CD4-positive, CD25-positive, alpha-beta regulatory T cell (primary cell): ENCODE data around the gene MPG. TPM values are rescaled to one million over a fixed set of nuclear protein-coding genes. Genes with fewer than 3 reads are reported as not detected.

ENCODE experiments used
- ATAC-seq, 2 donors: fragments of 150-1000 bp; cut with Tn5 transposase; one replicate each; pipeline ENCODE4 v1.10.0; 2021; ENCODE audit warnings: low read depth in 2 of 2, moderate number of reproducible peaks in 2 of 2, moderate library complexity in 1 of 2
- DNase-seq, 3 donors: peaks; one replicate each; pipeline versions ENCODE4 v3.0.0 to v3.0.0-alpha.2; 2012 to 2022; ENCODE audit warnings: mixed read lengths in 1 of 3
- H3K27ac ChIP-seq: one replicate; pipeline ENCODE4 v1.7.0; 2013; ENCODE audit warnings: mild to moderate bottlenecking, low read length; ENCODE audit not compliant: insufficient read depth, poor library complexity, severe bottlenecking
- H3K27me3 ChIP-seq: one replicate; pipeline ENCODE4 v1.7.0; 2013; ENCODE audit warnings: low read length; ENCODE audit not compliant: control insufficient read depth, insufficient read depth
- H3K36me3 ChIP-seq: one replicate; pipeline ENCODE4 v1.7.0; 2013; ENCODE audit warnings: mild to moderate bottlenecking, low read length, moderate library complexity; ENCODE audit not compliant: control insufficient read depth, insufficient read depth
- H3K4me1 ChIP-seq: 2 replicates; pipeline ENCODE4 v1.7.0; 2013; ENCODE audit warnings: mild to moderate bottlenecking, low read length; ENCODE audit not compliant: insufficient read depth, control insufficient read depth, poor library complexity, severe bottlenecking
- H3K4me3 ChIP-seq: one replicate; pipeline ENCODE4 v1.7.0; 2013; ENCODE audit warnings: low read depth, mild to moderate bottlenecking, low read length, moderate library complexity
- H3K9me3 ChIP-seq, 2 experiments: 1 replicate in 1 of 2; 2 replicates in 1 of 2; pipeline ENCODE4 v1.7.0; 2013; ENCODE audit warnings: low read length in 2 of 2, mild to moderate bottlenecking in 1 of 2, moderate library complexity in 1 of 2; ENCODE audit not compliant: control insufficient read depth in 2 of 2
- H3K27ac Mint-ChIP-seq, 3 donors: one replicate each; pipeline ENCODE4 v1.8.0; 2020 to 2022; ENCODE audit warnings: mild to moderate bottlenecking in 3 of 3, mixed read lengths in 3 of 3, moderate library complexity in 2 of 3
- H3K27me3 Mint-ChIP-seq: one replicate; pipeline ENCODE4 v1.8.0; 2022; ENCODE audit warnings: mild to moderate bottlenecking, mixed read lengths
- H3K36me3 Mint-ChIP-seq: one replicate; pipeline ENCODE4 v1.8.0; 2020; ENCODE audit warnings: mixed read lengths
- H3K4me1 Mint-ChIP-seq, 4 donors: one replicate each; pipeline ENCODE4 v1.8.0; 2020 to 2022; ENCODE audit warnings: mixed read lengths in 4 of 4, mild to moderate bottlenecking in 1 of 4
- H3K4me3 Mint-ChIP-seq, 4 donors: one replicate each; pipeline ENCODE4 v1.8.0; 2020 to 2022; ENCODE audit warnings: mild to moderate bottlenecking in 4 of 4, mixed read lengths in 4 of 4, moderate library complexity in 3 of 4
- H3K9me3 Mint-ChIP-seq, 7 donors: one replicate each; pipeline ENCODE4 v1.8.0; 2020 to 2022; ENCODE audit warnings: mixed read lengths in 7 of 7, mild to moderate bottlenecking in 3 of 7, moderate library complexity in 2 of 7
- polyA plus RNA-seq, 4 donors: library from polyadenylated mRNA; unstranded; fragments of 300-500 nt; fragmentation: Illumina TruSeq; gene quantifications; one replicate each; pipeline ENCODE4 v1.2.3, GENCODE V29; 2021
- total RNA-seq: library from RNA; stranded (reverse); gene quantifications from one replicate; pipeline ENCODE4 v1.2.3, GENCODE V29; 2022

The MPG gene
- total and polyA plus RNA-seq, 5 donors from 2014 or later, result 29.2 to 82.7 (median 81.2) TPM

DNA sequence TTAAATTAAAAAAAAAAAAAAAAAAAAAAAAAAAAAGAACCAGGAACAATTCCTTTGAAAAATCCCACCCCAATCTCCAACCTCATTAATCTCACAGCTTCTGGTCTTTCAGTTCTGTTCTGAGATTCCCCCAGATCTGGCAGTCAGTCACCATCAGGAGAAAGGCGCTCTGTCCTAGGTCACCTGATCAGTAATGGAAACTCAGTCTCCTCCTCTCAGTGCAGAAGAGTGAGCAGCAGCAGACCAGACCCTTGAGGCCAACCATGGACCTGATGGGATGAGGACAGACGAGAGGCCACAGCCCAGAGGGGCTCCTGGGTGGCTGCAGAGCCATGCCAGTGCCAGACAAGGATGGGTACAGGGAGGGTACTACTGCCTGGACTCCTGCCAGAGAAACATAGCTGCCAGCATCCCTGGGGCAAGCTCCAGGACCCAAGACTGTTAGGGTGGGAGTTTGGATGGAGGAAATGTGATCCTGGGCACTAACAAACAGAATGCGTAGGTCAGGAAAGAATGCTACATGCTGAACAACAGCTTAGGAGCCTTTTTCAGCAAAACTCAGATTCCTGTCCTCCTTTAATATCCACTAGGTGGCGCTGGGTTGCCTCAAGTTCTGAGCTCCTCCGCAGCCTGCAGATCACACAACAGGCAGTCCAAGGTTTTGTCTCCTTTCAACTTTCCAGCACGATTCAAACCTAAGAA is 28.7 kb downstream of the MPG start:
- Mint-ChIP-seq H3K4me3 (no peak overlapping the region), H3K4me1 (peaks cover 3 to 7% (median 5%) of the 10 kb centered on the region in 4 donors)

GRCh38 chr16:112153-112840 is 34.3 kb downstream of the MPG start:
- H3K36me3 ChIP-seq, result peaks cover 26% of the 10 kb centered on the region
- H3K4me3 Mint-ChIP-seq, result no peak overlapping the region
- peaks cover 23% of the 10 kb centered on the region for H3K36me3 Mint-ChIP-seq
- peaks cover 0 to under 1% (median 0%) of the 10 kb centered on the region in 4 donors for H3K4me1 Mint-ChIP-seq
- no peaks in the 10 kb centered on the region for H3K9me3 ChIP-seq
- H3K9me3 Mint-ChIP-seq, result no peaks in the 10 kb centered on the region
- no peaks in the 10 kb centered on the region for H3K27me3 Mint-ChIP-seq
- DNase-seq, result no peak
- H3K27ac ChIP-seq, result no peak overlapping the region
- no peaks in the 10 kb centered on the region for H3K27me3 ChIP-seq
- no peaks in the 10 kb centered on the region for H3K4me1 ChIP-seq
- no peak overlapping the region for H3K27ac Mint-ChIP-seq
- H3K4me3 ChIP-seq, result no peak overlapping the region
- no peak for ATAC-seq

More for the DNA sequence above, 28.7 kb downstream of the MPG start:
- Mint-ChIP-seq H3K36me3 (peaks cover 20% of the 10 kb centered on the region), H3K9me3 (no peaks in the 10 kb centered on the region), H3K27ac (no peak overlapping the region), H3K27me3 (no peaks in the 10 kb centered on the region)
- Histone ChIP-seq H3K36me3 (peaks cover 9% of the 10 kb centered on the region), H3K27me3 (no peaks in the 10 kb centered on the region), H3K4me1 (no peaks in the 10 kb centered on the region), H3K4me3 (no peak overlapping the region), H3K9me3 (no peaks in the 10 kb centered on the region), H3K27ac (no peak overlapping the region)
- DNase-seq (peak; percentile 46 to 81 (median 65)), ATAC-seq (peak; percentile 62 to 73)

- H3K27ac ChIP-seq, result no peak overlapping the region
- H3K9me3 ChIP-seq, result no peaks in the 10 kb centered on the region
- no peaks in the 10 kb centered on the region for H3K4me1 ChIP-seq
- Mint-ChIP-seq H3K9me3 (no peaks in the 10 kb centered on the region), H3K4me3 (no peak overlapping the region), H3K27me3 (no peaks in the 10 kb centered on the region), H3K4me1 (peaks cover 0 to 8% (median 2%) of the 10 kb centered on the region in 4 donors), H3K27ac (peak overlapping the region in 1 of 3 donors; percentile 33), H3K36me3 (peaks cover 18% of the 10 kb centered on the region)
- H3K4me3 ChIP-seq, result no peak overlapping the region
- H3K36me3 ChIP-seq, result peaks cover 26% of the 10 kb centered on the region
- DNase-seq (no peak), ATAC-seq (no peak)
- no peaks in the 10 kb centered on the region for H3K27me3 ChIP-seq
Observed at GRCh38 chr16:114327-114726, 36.3 kb downstream of the MPG start.

DNA sequence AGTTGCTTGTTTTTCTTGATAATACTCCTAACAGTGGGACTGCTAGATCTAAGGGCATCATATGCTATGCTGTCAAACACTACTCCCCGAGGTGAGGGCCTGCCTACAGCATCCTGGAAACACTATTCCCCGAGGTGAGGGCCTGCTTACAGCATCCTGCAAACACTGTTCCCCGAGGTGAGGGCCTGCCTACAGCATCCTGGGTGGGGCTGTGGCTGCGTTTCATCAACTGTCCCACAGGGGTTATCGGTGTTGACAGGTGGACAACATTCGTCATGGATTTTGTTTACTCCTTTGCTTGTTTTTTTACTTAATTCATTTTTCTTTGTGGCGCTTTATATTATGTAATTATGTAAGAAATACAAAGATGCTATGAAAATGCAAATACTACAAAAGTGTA is 38.0 kb downstream of the MPG start:
- Histone ChIP-seq H3K36me3 (peaks cover 20% of the 10 kb centered on the region), H3K9me3 (no peaks in the 10 kb centered on the region), H3K27ac (no peak overlapping the region), H3K4me3 (no peak overlapping the region), H3K27me3 (no peaks in the 10 kb centered on the region), H3K4me1 (no peaks in the 10 kb centered on the region)
- Mint-ChIP-seq H3K27me3 (no peaks in the 10 kb centered on the region), H3K4me3 (no peak overlapping the region), H3K36me3 (peaks cover 13% of the 10 kb centered on the region), H3K9me3 (no peaks in the 10 kb centered on the region), H3K4me1 (peaks cover 0 to 8% (median 2%) of the 10 kb centered on the region in 4 donors), H3K27ac (peak overlapping the region in 1 of 3 donors; percentile 20)
- ATAC-seq (no peak), DNase-seq (no peak)

DNA sequence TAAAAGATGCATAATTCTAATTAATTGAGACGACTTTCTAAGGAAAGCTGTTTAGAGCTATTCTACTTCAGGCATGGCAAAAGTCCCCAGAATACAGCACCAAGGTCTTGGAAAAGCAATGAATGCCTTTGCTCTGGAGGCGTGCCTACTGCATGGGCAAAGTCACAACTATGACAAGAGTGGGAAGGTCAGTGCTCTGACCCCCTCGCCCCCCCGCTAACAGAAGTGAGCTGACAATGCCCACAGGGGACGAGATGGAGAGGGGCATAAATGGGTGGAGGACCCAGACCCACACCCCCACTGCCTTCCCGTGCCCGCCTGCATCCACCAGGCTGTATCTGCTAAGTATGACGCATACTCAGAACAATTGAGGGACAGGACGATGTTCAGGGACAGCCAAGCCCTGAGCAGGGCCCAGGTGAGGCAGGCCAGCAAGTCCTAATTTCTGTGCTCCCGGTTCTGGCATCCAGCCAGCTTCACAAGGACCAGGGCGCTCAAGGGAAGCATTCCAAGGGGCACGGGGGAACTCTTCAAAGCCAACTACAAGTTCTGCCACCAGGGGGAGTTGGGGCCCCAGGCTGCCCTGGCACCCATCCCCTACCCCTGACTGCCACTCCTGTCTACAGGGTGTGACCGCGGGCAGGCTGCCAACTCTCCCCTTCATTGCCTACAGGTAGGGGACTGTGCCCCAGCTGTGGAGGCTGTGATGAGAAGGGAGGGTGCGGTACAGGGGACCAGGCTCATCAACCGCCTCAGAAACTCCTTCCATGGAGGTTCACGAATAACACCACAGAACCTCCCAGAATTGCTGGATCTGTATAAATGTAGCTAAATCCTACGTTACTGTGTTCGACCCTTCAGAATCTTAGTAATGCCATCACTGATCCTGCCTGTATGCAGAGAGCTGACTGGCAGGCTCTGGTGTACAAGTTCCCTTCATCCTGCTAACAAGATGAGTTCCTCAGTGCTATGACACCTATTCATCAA is 39.6 kb downstream of the MPG start:
- H3K4me3 Mint-ChIP-seq, result no peak overlapping the region
- Histone ChIP-seq H3K27me3 (no peaks in the 10 kb centered on the region), H3K27ac (no peak overlapping the region), H3K4me3 (no peak overlapping the region), H3K9me3 (no peaks in the 10 kb centered on the region), H3K36me3 (peaks cover 13% of the 10 kb centered on the region), H3K4me1 (no peaks in the 10 kb centered on the region)
- peak; percentile 53 to 68 (median 63) for DNase-seq
- no peaks in the 10 kb centered on the region for H3K27me3 Mint-ChIP-seq
- no peaks in the 10 kb centered on the region for H3K9me3 Mint-ChIP-seq
- peak; percentile 55 to 71 for ATAC-seq
- no peak overlapping the region for H3K27ac Mint-ChIP-seq
- peaks cover 8% of the 10 kb centered on the region for H3K36me3 Mint-ChIP-seq
- peaks cover 0 to 8% (median 2%) of the 10 kb centered on the region in 4 donors for H3K4me1 Mint-ChIP-seq

- H3K4me1 Mint-ChIP-seq, result peaks cover 0 to 8% (median 3%) of the 10 kb centered on the region in 4 donors
- ATAC-seq (no peak), DNase-seq (no peak)
- no peak overlapping the region for H3K4me3 Mint-ChIP-seq
- Histone ChIP-seq H3K36me3 (peaks cover 4% of the 10 kb centered on the region), H3K27me3 (no peaks in the 10 kb centered on the region), H3K4me3 (no peak overlapping the region), H3K27ac (no peak overlapping the region), H3K9me3 (no peaks in the 10 kb centered on the region), H3K4me1 (no peaks in the 10 kb centered on the region)
- H3K9me3 Mint-ChIP-seq, result no peaks in the 10 kb centered on the region
- peaks cover 13% of the 10 kb centered on the region for H3K36me3 Mint-ChIP-seq
- H3K27ac Mint-ChIP-seq, result no peak overlapping the region
- H3K27me3 Mint-ChIP-seq, result no peaks in the 10 kb centered on the region
Observed at GRCh38 chr16:118857-119256, 40.8 kb downstream of the MPG start.

DNA sequence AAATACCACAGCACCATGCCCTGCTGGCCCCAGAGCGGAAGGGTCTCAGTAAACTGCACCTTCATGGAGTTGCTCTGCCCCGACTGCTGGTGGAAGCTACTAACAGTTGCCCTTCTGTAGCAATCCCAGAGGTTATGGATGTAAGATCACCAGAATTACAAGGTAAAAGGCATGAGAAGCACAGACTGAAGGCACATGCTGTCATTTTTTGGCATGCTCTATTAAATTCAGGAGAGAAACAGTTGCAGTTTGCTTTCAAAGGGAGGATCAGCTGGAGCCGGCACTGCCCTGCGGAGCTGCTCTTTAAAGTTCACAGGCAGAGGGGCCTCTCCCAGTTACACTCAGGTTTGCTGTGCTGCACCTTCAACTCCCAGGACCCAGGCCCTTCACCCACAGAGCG is 41.3 kb downstream of the MPG start:
- Mint-ChIP-seq H3K4me1 (peaks cover 0 to 8% (median 3%) of the 10 kb centered on the region in 4 donors), H3K9me3 (no peaks in the 10 kb centered on the region), H3K36me3 (peaks cover 10% of the 10 kb centered on the region), H3K27me3 (no peaks in the 10 kb centered on the region), H3K27ac (peak overlapping the region in 1 of 3 donors; percentile 86), H3K4me3 (no peak overlapping the region)
- no peak overlapping the region for H3K27ac ChIP-seq
- ATAC-seq, result no peak
- H3K4me3 ChIP-seq, result no peak overlapping the region
- peaks cover 5% of the 10 kb centered on the region for H3K36me3 ChIP-seq
- no peaks in the 10 kb centered on the region for H3K9me3 ChIP-seq
- no peak for DNase-seq
- no peaks in the 10 kb centered on the region for H3K4me1 ChIP-seq
- H3K27me3 ChIP-seq, result no peaks in the 10 kb centered on the region
